GM18511 (cell line): ENCODE results near the gene INPP4A.

Experiments used
- ATAC-seq: cut with Tn5 transposase; IDR thresholded peaks from one replicate; pipeline ENCODE4 v1.9.1; 2021; ENCODE audit warnings: mild to moderate bottlenecking, moderate library complexity; ENCODE audit not compliant: unreplicated experiment

The INPP4A gene

GRCh38 chr2:98473995-98474780 lies 29.5 kb downstream of the INPP4A start:
- ATAC-seq: peak; percentile 51

GRCh38 chr2:98474979-98475632 lies 30.4 kb downstream of the INPP4A start:
- ATAC-seq: no peak

GRCh38 chr2:98476192-98476868 lies 31.7 kb downstream of the INPP4A start:
- peak; percentile 38 for ATAC-seq

- ATAC-seq: no peak
These were observed 32.4 kb downstream of the INPP4A start for GRCh38 chr2:98477036-98477435.

- ATAC-seq: no peak
These were observed 32.8 kb downstream of the INPP4A start for GRCh38 chr2:98477506-98477905.

GRCh38 chr2:98478088-98478551 lies 33.5 kb downstream of the INPP4A start:
- no peak for ATAC-seq

- no peak for ATAC-seq
These were observed 34.2 kb downstream of the INPP4A start for GRCh38 chr2:98478907-98479306.

GRCh38 chr2:98479371-98479770 lies 34.7 kb downstream of the INPP4A start:
- ATAC-seq: no peak

GRCh38 chr2:98479959-98480524 lies 35.4 kb downstream of the INPP4A start:
- ATAC-seq: peak; percentile 41

- no peak for ATAC-seq
These were observed 35.9 kb downstream of the INPP4A start for GRCh38 chr2:98480598-98480997.

- ATAC-seq: no peak
These were observed 37.7 kb downstream of the INPP4A start for GRCh38 chr2:98482362-98482761.

GRCh38 chr2:98483257-98483861 lies 38.7 kb downstream of the INPP4A start:
- ATAC-seq: peak; percentile 74

- ATAC-seq: no peak
These were observed 39.5 kb downstream of the INPP4A start for GRCh38 chr2:98484121-98484557.

GRCh38 chr2:98484652-98485452 lies 40.2 kb downstream of the INPP4A start:
- no peak for ATAC-seq

- no peak for ATAC-seq
These were observed 40.7 kb downstream of the INPP4A start for GRCh38 chr2:98485453-98485755.

- ATAC-seq: no peak
These were observed 41.8 kb downstream of the INPP4A start for GRCh38 chr2:98486374-98486981.

- ATAC-seq: no peak
These were observed 42.6 kb downstream of the INPP4A start for GRCh38 chr2:98487101-98487805.

- ATAC-seq: peak; percentile 49
These were observed 43.1 kb downstream of the INPP4A start for GRCh38 chr2:98487806-98488189.

- no peak for ATAC-seq
These were observed 43.6 kb downstream of the INPP4A start for GRCh38 chr2:98488252-98488651.
